ENCODE measurements around the gene TUBA4A. TPM values are rescaled to one million over a fixed set of nuclear protein-coding genes. Genes with fewer than 3 reads are reported as not detected.

The TUBA4A gene
- total RNA-seq, 6 experiments from 2014 or later = 14.9 to 114 (median 35.6) TPM

DNA sequence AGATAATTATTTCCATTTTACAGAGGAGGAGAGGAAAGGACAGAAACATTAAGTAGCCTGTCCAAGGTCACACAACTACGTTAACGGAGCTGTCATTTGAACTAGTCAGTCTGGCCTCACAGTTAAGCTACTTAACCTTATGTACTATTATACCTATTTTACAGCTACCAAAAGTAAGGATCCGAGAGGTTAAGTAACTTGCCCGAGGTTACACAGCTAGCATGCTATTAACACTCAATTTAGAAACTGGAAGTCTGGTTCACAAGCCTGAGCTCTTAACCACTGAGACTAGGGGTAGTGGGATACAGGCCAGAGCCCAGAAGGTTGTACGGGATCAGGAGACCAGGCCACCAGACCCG lies 8.9 kb downstream of the TUBA4A start:
- intact Hi-C loops (cut with DNase I) = no loop called here
- WGBS (ENCODE audit: insufficient coverage, low coverage, low lambda C conversion rate, missing lambda C conversion rate) = 34% methylated on average over 5 of the region's 6 CpGs

GRCh38 chr2:219243291-219243761 lies 10.4 kb downstream of the TUBA4A start:
- Histone ChIP-seq H3K4me3 (peak overlapping the region in 2 of 3 donors; percentile 22 to 47), H3K36me3 (peaks cover 0 to 5% (median 2%) of the 10 kb centered on the region in 4 donors), H3K27ac (peak overlapping the region in 2 of 3 donors; percentile 41 to 63), H3K27me3 (no peaks in the 10 kb centered on the region), H3K4me1 (peaks cover 2 to 30% (median 11%) of the 10 kb centered on the region in 4 donors), H3K9me3 (no peaks in the 10 kb centered on the region)
- peak in 2 of 3 donors; percentile 61 to 74 for DNase-seq
- intact Hi-C loops (cut with DNase I) = no loop called here
- ATAC-seq = peak; percentile 58 to 66 (median 61)
- 32% methylated on average over 8 of the region's 28 CpGs for WGBS (ENCODE audit: insufficient coverage, low coverage, low lambda C conversion rate, missing lambda C conversion rate)
- TF ChIP-seq CTCF (IDR thresholded peaks at IDR 0.05) (no peak), POLR2A (IDR thresholded peaks at IDR 0.05) (no peak)

More for the DNA sequence above, 8.9 kb downstream of the TUBA4A start:
- peaks cover 0 to 5% (median 2%) of the 10 kb centered on the region in 4 donors for H3K36me3 ChIP-seq
- no peaks in the 10 kb centered on the region for H3K9me3 ChIP-seq
- ATAC-seq = no peak
- no peaks in the 10 kb centered on the region for H3K27me3 ChIP-seq
- H3K4me3 ChIP-seq = peak overlapping the region; percentile 96 to 98 (median 96)
- peak overlapping the region; percentile 94 to 95 (median 94) for H3K27ac ChIP-seq
- no peak for DNase-seq
- TF ChIP-seq CTCF (IDR thresholded peaks at IDR 0.05) = no peak
- TF ChIP-seq POLR2A (IDR thresholded peaks at IDR 0.05) = no peak
- H3K4me1 ChIP-seq = peaks cover 2 to 44% (median 19%) of the 10 kb centered on the region in 4 donors

DNA sequence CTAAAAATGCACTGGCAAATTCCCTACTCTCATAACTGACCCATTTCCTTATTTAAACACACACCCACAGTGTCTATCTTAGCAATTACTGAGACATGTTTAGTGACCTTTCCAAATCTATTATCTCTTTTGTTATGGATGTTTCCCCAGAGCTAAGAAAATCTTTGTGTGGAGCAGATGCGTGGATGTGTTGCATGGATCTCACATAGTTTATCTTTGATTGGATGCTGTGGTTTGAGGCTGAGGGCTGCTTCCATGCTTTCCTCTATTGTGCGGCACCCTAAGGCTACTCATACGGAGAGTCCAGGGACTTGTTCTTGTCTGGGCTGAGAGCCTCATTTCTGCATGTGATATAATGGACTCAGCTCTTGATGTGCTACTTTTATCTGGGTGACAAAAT lies 19.4 kb downstream of the TUBA4A start:
- DNase-seq (no peak), ATAC-seq (no peak)

GRCh38 chr2:219230059-219230540 lies 23.6 kb downstream of the TUBA4A start:
- ATAC-seq = peak; percentile 25 to 53 (median 40)

More for the DNA sequence above, 19.4 kb downstream of the TUBA4A start:
- H3K27ac ChIP-seq = no peak overlapping the region
- H3K4me1 ChIP-seq = peaks cover 0 to 9% (median 3%) of the 10 kb centered on the region in 4 donors
- no peak for TF ChIP-seq POLR2A (IDR thresholded peaks at IDR 0.05)
- TF ChIP-seq CTCF (IDR thresholded peaks at IDR 0.05) = no peak
- H3K36me3 ChIP-seq = peaks cover 0 to 69% (median 32%) of the 10 kb centered on the region in 4 donors
- no peaks in the 10 kb centered on the region for H3K9me3 ChIP-seq
- WGBS (ENCODE audit: insufficient coverage, low coverage, low lambda C conversion rate, missing lambda C conversion rate) = 89% methylated on average over 3 of the region's 3 CpGs
- H3K4me3 ChIP-seq = no peak overlapping the region
- intact Hi-C loops (cut with DNase I) = no loop called here
- no peaks in the 10 kb centered on the region for H3K27me3 ChIP-seq

More at GRCh38 chr2:219230059-219230540, 23.6 kb downstream of the TUBA4A start:
- H3K4me3 ChIP-seq = peak overlapping the region; percentile 66 to 90 (median 77)
- WGBS (ENCODE audit: insufficient coverage, low coverage, low lambda C conversion rate, missing lambda C conversion rate) = 0% methylated on average over 8 of the region's 24 CpGs
- peak in 2 of 3 donors; percentile 72 to 75 for DNase-seq
- intact Hi-C loops (cut with DNase I) = no loop called here
- TF ChIP-seq POLR2A (IDR thresholded peaks at IDR 0.05) = no peak
- TF ChIP-seq CTCF (IDR thresholded peaks at IDR 0.05) = no peak
- H3K27me3 ChIP-seq = no peaks in the 10 kb centered on the region
- H3K9me3 ChIP-seq = no peaks in the 10 kb centered on the region
- peaks cover 0 to 14% (median 5%) of the 10 kb centered on the region in 4 donors for H3K4me1 ChIP-seq
- peak overlapping the region; percentile 89 to 98 (median 90) for H3K27ac ChIP-seq
- H3K36me3 ChIP-seq = peaks cover 5 to 49% (median 22%) of the 10 kb centered on the region in 4 donors
